Testis (tissue), 3 donors: ENCODE results near the gene TMEM87B. TPM values are rescaled to one million over a fixed set of nuclear protein-coding genes. Genes with fewer than 3 reads are reported as not detected.
"Not testable (repeated sequence)": the region's sequence is repeated elsewhere in the genome, so short reads cannot be mapped to it uniquely, and the experiment has no call there.

Source experiments
- DNase-seq: peaks from one replicate; pipeline ENCODE4 v3.0.0-alpha.2; 2019
- H3K27ac ChIP-seq, 2 donors: fragments of 200-600 bp; sonication (generic); one replicate each; pipeline ENCODE4 v1.5.1; 2019
- H3K27me3 ChIP-seq: fragments of 200-600 bp; sonication (generic); one replicate; pipeline ENCODE4 v1.5.1; 2019
- H3K36me3 ChIP-seq: fragments of 200-600 bp; sonication (generic); one replicate; pipeline ENCODE4 v1.5.1; 2017; ENCODE audit warnings: low read depth; ENCODE audit errors: missing control alignments
- H3K4me1 ChIP-seq: fragments of 200-600 bp; sonication (generic); one replicate; pipeline ENCODE4 v1.5.1; 2019
- H3K4me3 ChIP-seq, 2 donors: fragments of 200-600 bp; sonication (generic); one replicate each; pipeline ENCODE4 v1.5.1; 2017 to 2019
- H3K9me3 ChIP-seq: fragments of 200-600 bp; sonication (generic); one replicate; pipeline ENCODE4 v1.5.1; 2017
- POLR2A ChIP-seq: fragments of 450-650 bp; IDR thresholded peaks from one replicate; pipeline ENCODE4 v1.6.1; 2017; ENCODE audit warnings: antibody characterized with exemption, mild to moderate bottlenecking, moderate library complexity
- WGBS, 2 donors: methylation state at CpG; one replicate each; pipeline ENCODE4 v1.1.5; 2018; 5-methylcytosine and 5-hydroxymethylcytosine counted together
- intact Hi-C: fragments of 100-400 bp; cut with DNase I; formaldehyde crosslinking; loops from one replicate; pipeline ENCODE4 v1.15.1; 2023; ENCODE audit warnings: low total_unique reads
- polyA plus RNA-seq: library from polyadenylated mRNA; stranded (reverse); fragments of 350-450 nt; fragmentation: Illumina TruSeq; extraction: RNeasy Lipid Tissue Mini Kit (QIAGEN cat#74804); gene quantifications from one replicate; pipeline ENCODE4 v1.2.3, GENCODE V29; 2014; ENCODE audit warnings: low read depth, low replicate concordance; ENCODE audit not compliant: insufficient read depth
- total RNA-seq, 2 donors: library from RNA; depleted of rRNA; stranded (reverse); fragments of >200 nt; gene quantifications; one replicate each; pipeline ENCODE4 v1.2.3, GENCODE V29; 2016
- TF ChIP-seq, protein P1 (sequence below), 3 experiments: fragments of 450-650 bp in 2 of 3; fragments of 200-600 bp in 1 of 3; sonication (generic) in 1 of 3; IDR thresholded peaks; one replicate each; pipeline ENCODE4 v1.5.1; 2016 to 2019; ENCODE audit warnings: antibody characterized with exemption in 3 of 3, mild to moderate bottlenecking in 2 of 3, moderate library complexity in 1 of 3

The TMEM87B gene
- total and polyA plus RNA-seq, 3 donors from 2014 or later, result 12.9 to 22.6 (median 13.2) TPM

DNA sequence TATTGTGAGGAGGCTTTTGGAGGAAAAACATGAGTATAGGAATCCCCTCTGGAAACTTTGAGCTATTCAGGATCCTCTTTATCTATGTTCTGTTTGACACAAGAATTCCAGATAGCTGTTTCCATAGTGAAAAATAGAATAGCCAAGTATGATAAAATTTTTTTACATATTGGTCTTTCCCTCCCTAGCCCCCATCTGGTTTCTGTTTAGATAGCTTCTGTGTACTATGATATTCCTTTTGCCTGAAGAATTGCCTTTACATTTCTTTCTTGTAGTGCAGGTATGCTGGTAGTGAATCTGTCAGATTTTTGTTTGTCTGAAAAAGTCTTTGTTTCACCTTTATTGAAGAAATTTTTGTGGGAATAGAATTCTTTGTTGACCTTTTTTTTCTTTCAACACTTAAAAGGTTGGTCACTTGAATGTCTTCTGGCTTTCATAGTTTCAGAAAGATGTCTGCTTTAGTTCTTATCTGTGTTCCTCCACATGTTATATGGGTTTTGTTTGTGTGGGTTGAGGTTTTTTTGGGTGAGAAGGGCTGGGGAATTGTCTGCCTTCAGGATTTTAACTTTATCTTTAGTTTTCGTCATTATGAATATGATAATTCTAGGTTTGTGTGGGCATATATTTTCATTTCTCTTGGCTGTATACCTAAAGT is 53.2 kb downstream of the TMEM87B start:
- Histone ChIP-seq H3K4me1 (no peaks in the 10 kb centered on the region), H3K36me3 (no peaks in the 10 kb centered on the region), H3K4me3 (no peak overlapping the region), H3K9me3 (no peaks in the 10 kb centered on the region), H3K27me3 (no peaks in the 10 kb centered on the region), H3K27ac (no peak overlapping the region)
- WGBS, 2 donors, result 84 to 97% methylated on average over 1 of the region's 1 CpG
- TF ChIP-seq, protein P1, sequence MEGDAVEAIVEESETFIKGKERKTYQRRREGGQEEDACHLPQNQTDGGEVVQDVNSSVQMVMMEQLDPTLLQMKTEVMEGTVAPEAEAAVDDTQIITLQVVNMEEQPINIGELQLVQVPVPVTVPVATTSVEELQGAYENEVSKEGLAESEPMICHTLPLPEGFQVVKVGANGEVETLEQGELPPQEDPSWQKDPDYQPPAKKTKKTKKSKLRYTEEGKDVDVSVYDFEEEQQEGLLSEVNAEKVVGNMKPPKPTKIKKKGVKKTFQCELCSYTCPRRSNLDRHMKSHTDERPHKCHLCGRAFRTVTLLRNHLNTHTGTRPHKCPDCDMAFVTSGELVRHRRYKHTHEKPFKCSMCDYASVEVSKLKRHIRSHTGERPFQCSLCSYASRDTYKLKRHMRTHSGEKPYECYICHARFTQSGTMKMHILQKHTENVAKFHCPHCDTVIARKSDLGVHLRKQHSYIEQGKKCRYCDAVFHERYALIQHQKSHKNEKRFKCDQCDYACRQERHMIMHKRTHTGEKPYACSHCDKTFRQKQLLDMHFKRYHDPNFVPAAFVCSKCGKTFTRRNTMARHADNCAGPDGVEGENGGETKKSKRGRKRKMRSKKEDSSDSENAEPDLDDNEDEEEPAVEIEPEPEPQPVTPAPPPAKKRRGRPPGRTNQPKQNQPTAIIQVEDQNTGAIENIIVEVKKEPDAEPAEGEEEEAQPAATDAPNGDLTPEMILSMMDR (IDR thresholded peaks at IDR 0.05), result no peak
- TF ChIP-seq POLR2A, result no peak
- intact Hi-C loops, result no loop called here
- no peak for DNase-seq

DNA sequence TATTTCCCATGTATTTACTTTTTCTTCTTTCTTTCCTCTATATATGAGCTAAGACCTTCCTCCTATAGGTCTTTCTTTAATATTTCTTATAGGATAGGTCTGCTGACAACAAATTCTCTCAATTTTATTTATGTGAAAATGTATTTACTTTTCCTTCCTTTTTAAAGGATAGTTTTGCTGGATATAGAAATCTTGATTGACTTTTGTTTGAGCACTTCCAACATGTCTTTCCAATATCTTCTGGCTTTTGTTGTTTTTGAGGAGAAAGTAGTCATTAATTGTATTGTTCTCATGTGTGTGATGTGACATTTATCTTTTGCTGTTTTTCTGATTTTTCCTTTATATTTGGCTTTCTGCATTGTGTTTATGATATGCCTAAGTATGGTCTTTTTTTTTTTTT is 54.2 kb downstream of the TMEM87B start:
- Histone ChIP-seq H3K4me1 (no peaks in the 10 kb centered on the region), H3K27ac (no peak overlapping the region), H3K27me3 (no peaks in the 10 kb centered on the region), H3K36me3 (no peaks in the 10 kb centered on the region), H3K4me3 (no peak overlapping the region), H3K9me3 (no peaks in the 10 kb centered on the region)
- no peak for DNase-seq
- intact Hi-C loops, result no loop called here
- TF ChIP-seq, protein P1 (IDR thresholded peaks at IDR 0.05), result no peak
- no peak for TF ChIP-seq POLR2A

DNA sequence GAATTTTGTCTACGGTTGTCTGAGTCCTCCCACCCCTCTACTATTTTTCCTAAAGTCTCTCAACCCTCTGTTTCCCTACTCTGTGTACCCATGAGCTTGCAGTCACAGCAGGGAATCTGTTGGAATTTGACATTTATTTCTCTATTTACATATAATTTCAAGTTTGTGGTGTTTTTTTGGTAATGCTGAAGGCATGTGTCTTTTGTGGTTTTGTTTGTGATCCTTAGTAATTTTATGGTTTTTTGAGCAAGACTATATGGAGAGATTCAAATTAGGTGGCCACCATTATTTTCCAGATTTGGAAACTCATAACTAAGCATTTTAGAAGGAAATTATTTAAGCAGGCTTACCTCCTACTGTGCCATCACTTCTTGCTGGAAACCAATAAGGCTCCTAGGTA is 55.9 kb downstream of the TMEM87B start:
- H3K27me3 ChIP-seq, result no peaks in the 10 kb centered on the region
- WGBS, 2 donors, result 100% methylated on average over 1 of the region's 1 CpG
- no peak overlapping the region for H3K27ac ChIP-seq
- H3K36me3 ChIP-seq, result no peaks in the 10 kb centered on the region
- no peaks in the 10 kb centered on the region for H3K9me3 ChIP-seq
- no peak for DNase-seq
- H3K4me1 ChIP-seq, result no peaks in the 10 kb centered on the region
- intact Hi-C loops, result no loop called here
- TF ChIP-seq, protein P1 (IDR thresholded peaks at IDR 0.05), result no peak
- TF ChIP-seq POLR2A, result no peak
- no peak overlapping the region for H3K4me3 ChIP-seq

DNA sequence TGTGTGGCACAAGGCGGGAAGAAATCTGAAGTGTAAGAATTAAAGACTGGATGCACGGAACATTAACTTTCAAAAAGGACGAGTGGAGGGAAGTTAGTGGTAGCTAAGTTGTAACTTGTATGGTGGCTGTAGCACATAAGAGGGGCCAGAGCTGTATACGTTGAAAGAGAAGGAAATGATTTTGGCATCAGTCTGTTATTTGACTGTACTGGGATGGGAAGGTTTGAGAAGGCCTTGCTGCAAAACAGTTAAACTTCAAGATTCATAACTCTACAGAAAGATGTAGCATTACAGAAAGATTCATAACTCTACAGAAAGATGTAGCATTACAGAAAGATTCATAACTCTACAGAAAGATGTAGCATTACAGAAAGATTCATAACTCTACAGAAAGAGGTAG is 58.3 kb downstream of the TMEM87B start:
- H3K4me3 ChIP-seq, H3K27me3 ChIP-seq, H3K4me1 ChIP-seq, H3K9me3 ChIP-seq, H3K36me3 ChIP-seq, DNase-seq, intact Hi-C loops, H3K27ac ChIP-seq: not testable (repeated sequence)
- 90 to 93% methylated on average over 4 of the region's 4 CpGs for WGBS, 2 donors

DNA sequence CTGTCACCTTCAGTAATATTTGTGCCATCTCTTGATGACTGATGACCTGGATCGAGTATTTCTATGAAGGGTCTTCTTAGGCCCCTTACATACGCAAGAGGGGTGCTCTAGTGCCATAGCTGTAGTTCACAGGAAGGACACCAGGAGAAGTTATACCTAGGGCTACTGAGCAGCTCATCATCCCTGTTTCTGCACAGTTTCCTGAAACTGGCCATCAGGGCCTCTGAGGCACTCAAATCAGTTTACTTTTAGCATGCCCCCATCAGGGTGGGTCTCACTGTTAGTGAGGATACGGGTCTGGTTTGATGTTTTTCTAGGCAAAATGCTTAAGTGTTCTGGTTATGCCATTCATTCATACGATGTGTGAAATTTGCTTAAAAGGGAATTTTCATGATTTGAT is 63.1 kb downstream of the TMEM87B start:
- Histone ChIP-seq H3K9me3 (no peaks in the 10 kb centered on the region), H3K27ac (no peak overlapping the region), H3K4me1 (no peaks in the 10 kb centered on the region), H3K36me3 (no peaks in the 10 kb centered on the region), H3K27me3 (no peaks in the 10 kb centered on the region), H3K4me3 (no peak overlapping the region)
- intact Hi-C loops, result no loop called here
- no peak for TF ChIP-seq POLR2A
- TF ChIP-seq, protein P1 (IDR thresholded peaks at IDR 0.05), result no peak
- 86 to 94% methylated on average over 4 of the region's 4 CpGs for WGBS, 2 donors
- DNase-seq, result no peak
